Measurements from ENCODE around the gene SORCS2. TPM values are rescaled to one million over a fixed set of nuclear protein-coding genes. Genes with fewer than 3 reads are reported as not detected.

SORCS2 gene
- total and polyA plus RNA-seq, 2 of the 8 experiments (the other 6 are each of a cell fraction or from before 2014, with no cell fraction given): 0.36 to 1.8 TPM

DNA sequence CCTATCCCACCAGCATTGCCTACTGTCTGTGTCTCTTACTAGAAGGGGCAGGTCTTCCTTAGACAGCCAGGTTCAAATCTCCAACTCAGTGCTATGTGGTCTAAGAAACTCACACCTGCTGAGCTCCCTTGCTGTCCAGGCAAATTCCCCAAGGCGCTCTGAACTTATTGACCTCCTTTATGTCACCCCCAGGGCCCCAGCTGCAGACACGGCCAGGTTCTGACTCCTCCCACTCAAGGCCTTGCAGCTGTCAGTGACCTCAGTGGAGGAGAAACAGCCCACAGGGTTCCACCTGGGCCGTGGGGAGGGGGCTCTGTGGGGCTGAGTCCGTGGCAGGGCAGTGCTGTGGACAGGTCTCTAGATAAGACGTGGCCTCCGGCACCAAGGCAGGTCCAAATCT lies 284.5 kb downstream of the SORCS2 start:
- no peak for TF ChIP-seq CBX8 (IDR thresholded peaks at IDR 0.05; ENCODE audit: borderline replicate concordance, low read depth, low read length)
- WGBS, 2 experiments (ENCODE audit: extremely low coverage in 1 of 2, insufficient coverage in 1 of 2, insufficient read length in 1 of 2, insufficient replicate concordance in 2 of 2, low coverage in 1 of 2, low lambda C conversion rate in 2 of 2, missing lambda C conversion rate in 1 of 2): 87% methylated on average over 5 of the region's 6 CpGs; no CpG with 5 or more reads in 1 of the 2 experiments
- CTCF ChIA-PET (ENCODE audit: partially characterized antibody): interaction anchor here (1.1 to 2.0 kb wide), 2 partner anchors 9 to 11 kb away, joined by 3 to 6 read pairs; no protein-coding TSS in a partner anchor

More for the DNA sequence above, 284.5 kb downstream of the SORCS2 start:
- no peak overlapping the region for H3K4me2 ChIP-seq (ENCODE audit: insufficient read depth in 1 of 2, low read depth in 2 of 2, low read length in 2 of 2)
- FAIRE-seq (no peak), DNase-seq (ENCODE audit: low read depth in 1 of 2, low spot score in 2 of 2) (no peak)
- H3K23ac ChIP-seq (ENCODE audit: insufficient read length): no peak overlapping the region
- H4K5ac ChIP-seq (ENCODE audit: insufficient read length, low read depth, low read length): no peak overlapping the region
- no peaks in the 10 kb centered on the region for H3K23me2 ChIP-seq (ENCODE audit: low read depth, low read length)
- no peaks in the 10 kb centered on the region for H3K79me2 ChIP-seq (ENCODE audit: control insufficient read depth in 1 of 2, insufficient read depth in 2 of 2, low read length in 2 of 2)
- H2BK20ac ChIP-seq (ENCODE audit: low read length): no peak overlapping the region
- no peak overlapping the region for H2BK120ac ChIP-seq (replicated peaks; ENCODE audit: low read depth, low read length)
- H4K91ac ChIP-seq (replicated peaks; ENCODE audit: insufficient read length, low read length): no peak overlapping the region
- H4K20me1 ChIP-seq (replicated peaks in 1 of 2; ENCODE audit: control insufficient read depth in 1 of 2, insufficient read depth in 2 of 2, low read length in 2 of 2): no peaks in the 10 kb centered on the region
- no peak overlapping the region for H2BK12ac ChIP-seq (ENCODE audit: low read depth, low read length)
- no peak overlapping the region for H2AK5ac ChIP-seq (ENCODE audit: low read depth, low read length)
- H3K27ac ChIP-seq (ENCODE audit: low read depth, low read length): no peak overlapping the region
- H4K8ac ChIP-seq (ENCODE audit: extremely low read depth, insufficient read depth, low read length): no peak overlapping the region
- H3K36me3 ChIP-seq (ENCODE audit: control insufficient read depth in 2 of 4, insufficient read depth in 4 of 4, low read length in 3 of 4): no peaks in the 10 kb centered on the region
- H2BK15ac ChIP-seq (ENCODE audit: low read length): no peak overlapping the region
- H3K18ac ChIP-seq (ENCODE audit: extremely low read depth, low read length): no peak overlapping the region
- no peaks in the 10 kb centered on the region for H3K9me3 ChIP-seq (ENCODE audit: insufficient read depth in 2 of 2, low read depth in 1 of 2, low read length in 1 of 2)
- no peaks in the 10 kb centered on the region for H3K79me1 ChIP-seq (ENCODE audit: low read depth, low read length)
- no peak overlapping the region for H3K56ac ChIP-seq (replicated peaks; ENCODE audit: insufficient read length, low read depth, low read length)
- no peaks in the 10 kb centered on the region; a peak in 1 of 7 replicates for H3K27me3 ChIP-seq (replicated peaks in 1 of 4; ENCODE audit: control insufficient read depth in 3 of 4, extremely low read depth in 1 of 4, insufficient read depth in 3 of 4, low read length in 3 of 4)
- no peak overlapping the region for H3K4ac ChIP-seq (replicated peaks; ENCODE audit: insufficient read length, low read depth, low read length)
- H3K9ac ChIP-seq (replicated peaks in 1 of 4; ENCODE audit: extremely low read depth in 1 of 4, low read depth in 3 of 4, low read length in 3 of 4): no peak overlapping the region
- POLR2A ChIA-PET (ENCODE audit: partially characterized antibody): no interaction called here
- H3K14ac ChIP-seq (ENCODE audit: insufficient read length): no peak overlapping the region
- peaks cover 0 to 8% (median 5%) of the 10 kb centered on the region in 4 experiments; a peak in 5 of 7 replicates for H3K4me1 ChIP-seq (replicated peaks in 1 of 4; ENCODE audit: control insufficient read depth in 3 of 4, insufficient read depth in 4 of 4, low read length in 3 of 4)
- H3K4me3 ChIP-seq (ENCODE audit: extremely low read depth in 1 of 4, insufficient read depth in 2 of 4, low read depth in 3 of 4, low read length in 4 of 4): no peak overlapping the region
- no peak overlapping the region for H2AFZ ChIP-seq (ENCODE audit: low read length)
- H2BK5ac ChIP-seq (ENCODE audit: low read depth, low read length): no peak overlapping the region
